Loucy (cell line): ENCODE data around the gene ESAM.

Experiments
- EZH2phosphoT487 ChIP-seq: fragments of 200-600 bp; IDR thresholded peaks from 2 replicates; pipeline ENCODE4 v1.6.1; 2018; ENCODE audit warnings: antibody characterized with exemption, mild to moderate bottlenecking, moderate library complexity, borderline replicate concordance
- TF ChIP-seq, protein P1 (sequence below): fragments of 200-600 bp; sonication (generic); conservative IDR thresholded peaks from 2 replicates; pipeline ENCODE4 v1.5.1; 2014; ENCODE audit warnings: mild to moderate bottlenecking, antibody characterized with exemption, low read length

DNA sequence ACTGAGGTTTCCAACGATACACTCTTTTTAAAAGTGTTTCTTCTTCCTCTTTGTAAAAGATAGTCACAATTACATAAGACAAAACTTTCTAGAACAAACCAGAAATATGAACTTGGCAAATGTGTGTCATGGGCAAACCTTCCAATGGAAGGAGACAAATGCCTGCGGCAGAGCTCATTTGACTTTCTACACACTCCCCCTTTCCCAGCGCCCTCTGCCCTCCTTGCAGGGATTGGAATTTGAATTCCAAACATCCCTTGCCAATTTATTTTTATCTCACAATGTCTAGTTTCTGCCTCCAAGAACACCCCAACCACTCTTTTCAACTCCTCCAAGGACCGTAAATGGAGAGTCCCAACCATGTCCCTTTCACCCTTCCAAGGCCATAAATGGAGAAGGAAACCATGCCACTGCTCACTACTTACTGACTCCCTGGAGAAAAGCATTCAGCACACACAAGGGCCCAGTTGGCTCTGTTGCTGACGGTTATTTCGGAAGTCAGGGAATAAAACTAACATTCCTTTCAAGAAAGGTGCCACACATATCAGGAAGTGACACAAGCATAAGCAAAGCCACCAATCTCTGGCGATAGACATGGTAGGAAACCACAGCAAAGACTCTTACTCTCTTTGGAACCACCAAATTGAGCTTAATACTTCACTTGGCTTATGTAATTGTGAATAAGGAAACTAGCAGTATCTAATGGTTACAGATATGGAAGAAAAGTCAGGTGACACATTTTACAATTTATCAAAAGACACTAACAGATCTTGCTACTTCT lies 15.0 kb upstream of the ESAM start:
- TF ChIP-seq, protein P1, sequence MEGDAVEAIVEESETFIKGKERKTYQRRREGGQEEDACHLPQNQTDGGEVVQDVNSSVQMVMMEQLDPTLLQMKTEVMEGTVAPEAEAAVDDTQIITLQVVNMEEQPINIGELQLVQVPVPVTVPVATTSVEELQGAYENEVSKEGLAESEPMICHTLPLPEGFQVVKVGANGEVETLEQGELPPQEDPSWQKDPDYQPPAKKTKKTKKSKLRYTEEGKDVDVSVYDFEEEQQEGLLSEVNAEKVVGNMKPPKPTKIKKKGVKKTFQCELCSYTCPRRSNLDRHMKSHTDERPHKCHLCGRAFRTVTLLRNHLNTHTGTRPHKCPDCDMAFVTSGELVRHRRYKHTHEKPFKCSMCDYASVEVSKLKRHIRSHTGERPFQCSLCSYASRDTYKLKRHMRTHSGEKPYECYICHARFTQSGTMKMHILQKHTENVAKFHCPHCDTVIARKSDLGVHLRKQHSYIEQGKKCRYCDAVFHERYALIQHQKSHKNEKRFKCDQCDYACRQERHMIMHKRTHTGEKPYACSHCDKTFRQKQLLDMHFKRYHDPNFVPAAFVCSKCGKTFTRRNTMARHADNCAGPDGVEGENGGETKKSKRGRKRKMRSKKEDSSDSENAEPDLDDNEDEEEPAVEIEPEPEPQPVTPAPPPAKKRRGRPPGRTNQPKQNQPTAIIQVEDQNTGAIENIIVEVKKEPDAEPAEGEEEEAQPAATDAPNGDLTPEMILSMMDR: no peak
- TF ChIP-seq EZH2phosphoT487: no peak
